ENCODE measurements around the gene PDE11A. TPM values are rescaled to one million over a fixed set of nuclear protein-coding genes. Genes with fewer than 3 reads are reported as not detected.

PDE11A gene
- total RNA-seq, 4 donors from 2014 or later: 1.7 TPM; not detected in 3

- H3K4me3 ChIP-seq: no peak overlapping the region
- 78 to 82% methylated on average over 4 of the region's 4 CpGs for WGBS, 2 donors
- no peak overlapping the region for H3K27ac ChIP-seq
- no peaks in the 10 kb centered on the region for H3K9me3 ChIP-seq
- H3K27me3 ChIP-seq: no peaks in the 10 kb centered on the region
- no peak for TF ChIP-seq CTCF (IDR thresholded peaks at IDR 0.05)
- TF ChIP-seq POLR2A (IDR thresholded peaks at IDR 0.05): no peak
- no peak for TF ChIP-seq EP300 (IDR thresholded peaks at IDR 0.05)
- H3K4me1 ChIP-seq: no peaks in the 10 kb centered on the region
- no peaks in the 10 kb centered on the region for H3K36me3 ChIP-seq
- no peak for DNase-seq (ENCODE audit: low spot score in 2 of 2)
Observed at GRCh38 chr2:177998996-177999395, 73.6 kb downstream of the PDE11A start.

- DNase-seq (ENCODE audit: low spot score in 2 of 2): no peak
- WGBS, 2 donors: 49 to 58% methylated on average over 2 of the region's 2 CpGs
- Histone ChIP-seq H3K27me3 (no peaks in the 10 kb centered on the region), H3K36me3 (no peaks in the 10 kb centered on the region), H3K4me1 (no peaks in the 10 kb centered on the region), H3K27ac (no peak overlapping the region), H3K4me3 (no peak overlapping the region), H3K9me3 (no peaks in the 10 kb centered on the region)
- TF ChIP-seq CTCF (IDR thresholded peaks at IDR 0.05) (no peak), POLR2A (IDR thresholded peaks at IDR 0.05) (no peak), EP300 (IDR thresholded peaks at IDR 0.05) (no peak)
Observed at GRCh38 chr2:177998006-177998405, 74.6 kb downstream of the PDE11A start.

GRCh38 chr2:177992992-177993391 lies 79.6 kb downstream of the PDE11A start:
- Histone ChIP-seq H3K4me1 (no peaks in the 10 kb centered on the region), H3K9me3 (no peaks in the 10 kb centered on the region), H3K36me3 (no peaks in the 10 kb centered on the region), H3K27ac (no peak overlapping the region), H3K4me3 (no peak overlapping the region), H3K27me3 (no peaks in the 10 kb centered on the region)
- no peak for TF ChIP-seq CTCF (IDR thresholded peaks at IDR 0.05)
- TF ChIP-seq EP300 (IDR thresholded peaks at IDR 0.05): no peak
- no peak for TF ChIP-seq POLR2A (IDR thresholded peaks at IDR 0.05)
- DNase-seq (ENCODE audit: low spot score in 2 of 2): no peak
- WGBS, 2 donors: 87 to 95% methylated on average over 2 of the region's 2 CpGs

GRCh38 chr2:177989029-177989885 lies 83.3 kb downstream of the PDE11A start:
- DNase-seq (ENCODE audit: low spot score in 2 of 2): no peak
- no peaks in the 10 kb centered on the region for H3K36me3 ChIP-seq
- H3K27ac ChIP-seq: no peak overlapping the region
- H3K4me3 ChIP-seq: no peak overlapping the region
- no peak for TF ChIP-seq CTCF (IDR thresholded peaks at IDR 0.05)
- no peak for TF ChIP-seq EP300 (IDR thresholded peaks at IDR 0.05)
- TF ChIP-seq POLR2A (IDR thresholded peaks at IDR 0.05): no peak
- no peaks in the 10 kb centered on the region for H3K4me1 ChIP-seq
- H3K27me3 ChIP-seq: no peaks in the 10 kb centered on the region
- 60 to 64% methylated on average over 4 of the region's 4 CpGs for WGBS, 2 donors
- H3K9me3 ChIP-seq: no peaks in the 10 kb centered on the region

- H3K27ac ChIP-seq: no peak overlapping the region
- no peaks in the 10 kb centered on the region for H3K36me3 ChIP-seq
- H3K9me3 ChIP-seq: no peaks in the 10 kb centered on the region
- no peaks in the 10 kb centered on the region for H3K27me3 ChIP-seq
- no peak for DNase-seq (ENCODE audit: low spot score in 2 of 2)
- no peak overlapping the region for H3K4me3 ChIP-seq
- no peaks in the 10 kb centered on the region for H3K4me1 ChIP-seq
- 30 to 36% methylated on average over 1 of the region's 1 CpG for WGBS, 2 donors
- TF ChIP-seq POLR2A (IDR thresholded peaks at IDR 0.05) (no peak), EP300 (IDR thresholded peaks at IDR 0.05) (no peak), CTCF (IDR thresholded peaks at IDR 0.05) (no peak)
Observed at GRCh38 chr2:177984749-177985148, 87.8 kb downstream of the PDE11A start.

Measured in tibial nerve (tissue), 4 donors.